Ascending aorta (tissue), 2 donors: ENCODE data around the gene ARVCF. TPM values are rescaled to one million over a fixed set of nuclear protein-coding genes. Genes with fewer than 3 reads are reported as not detected.

ENCODE experiments used
- DNase-seq, 2 donors: peaks; one replicate each; pipeline ENCODE4 v3.0.0-alpha.2; 2019; ENCODE audit warnings: low spot score in 2 of 2
- H3K27ac ChIP-seq, 2 donors: fragments of 200-600 bp; sonication (generic); one replicate each; pipeline ENCODE4 v1.5.1; 2016 to 2017; ENCODE audit warnings: mild to moderate bottlenecking in 1 of 2
- H3K27me3 ChIP-seq: fragments of 200-600 bp; sonication (generic); one replicate; pipeline ENCODE4 v1.5.1; 2017
- H3K36me3 ChIP-seq, 2 donors: fragments of 200-600 bp; sonication (generic); one replicate each; pipeline ENCODE4 v1.5.1; 2016
- H3K4me1 ChIP-seq, 2 donors: fragments of 200-600 bp; sonication (generic); one replicate each; pipeline ENCODE4 v1.5.1; 2016 to 2017; ENCODE audit warnings: mild to moderate bottlenecking in 1 of 2
- H3K4me3 ChIP-seq, 2 donors: fragments of 200-600 bp; sonication (generic); one replicate each; pipeline ENCODE4 v1.5.1; 2016 to 2017; ENCODE audit warnings: mild to moderate bottlenecking in 1 of 2
- H3K9me3 ChIP-seq, 2 donors: fragments of 200-600 bp; sonication (generic); one replicate each; pipeline ENCODE4 v1.5.1; 2016
- intact Hi-C: fragments of 100-400 bp; cut with DNase I; formaldehyde crosslinking; loops from one replicate; pipeline ENCODE4 v1.15.1; 2023
- total RNA-seq: library from RNA; depleted of rRNA; stranded (reverse); fragments of >200 nt; gene quantifications from one replicate; pipeline ENCODE4 v1.1.0, GENCODE V29; 2016
- TF ChIP-seq, protein P1 (sequence below), 3 experiments: fragments of 200-600 bp in 2 of 3; fragments of 450-650 bp in 1 of 3; sonication (generic) in 2 of 3; IDR thresholded peaks; one replicate each; pipeline ENCODE4 v1.5.1; 2016 to 2019; ENCODE audit warnings: antibody characterized with exemption in 3 of 3, mild to moderate bottlenecking in 1 of 3, moderate library complexity in 1 of 3

ARVCF gene
- total RNA-seq, 1 donor from 2014 or later: 252 TPM

DNA sequence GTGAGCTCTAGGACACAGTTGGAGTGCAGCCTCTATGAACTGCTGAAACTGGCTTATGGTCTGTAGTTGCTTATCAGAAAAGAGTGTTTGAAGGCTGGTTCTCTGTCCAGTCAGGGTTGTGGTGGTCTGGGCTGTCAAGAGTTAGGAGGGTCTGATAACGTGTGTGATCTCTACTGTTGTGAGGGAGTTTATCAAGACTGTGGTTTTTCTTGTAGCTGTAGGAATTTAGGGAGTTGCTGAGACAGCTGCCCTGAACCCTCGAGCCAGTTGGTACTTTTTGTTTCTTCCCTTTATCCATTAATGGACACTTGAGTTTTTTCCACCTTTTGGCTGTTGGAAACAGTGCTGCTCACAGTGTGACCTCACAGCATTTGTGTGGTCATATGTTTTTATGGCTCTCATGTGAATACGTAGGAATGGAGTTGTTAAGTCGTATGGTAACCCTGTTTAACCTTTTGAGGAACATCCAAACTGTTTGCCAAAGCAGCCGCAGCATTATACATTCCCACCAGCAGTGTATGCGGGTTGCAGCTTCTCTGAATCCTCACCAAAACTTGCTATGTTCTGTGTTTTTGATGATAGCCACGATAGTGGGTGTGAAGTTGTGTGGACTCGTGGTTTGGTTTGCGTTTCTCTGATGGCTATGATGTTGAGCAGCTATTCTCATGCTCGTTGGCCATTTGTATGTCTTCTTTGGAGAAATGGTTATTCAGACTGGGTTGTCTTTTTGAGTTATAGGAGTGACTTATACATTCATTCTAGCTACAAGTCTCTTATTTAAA lies 42.6 kb upstream of the ARVCF start:
- H3K4me3 ChIP-seq: no peak overlapping the region
- no peak overlapping the region for H3K27ac ChIP-seq
- TF ChIP-seq, protein P1, sequence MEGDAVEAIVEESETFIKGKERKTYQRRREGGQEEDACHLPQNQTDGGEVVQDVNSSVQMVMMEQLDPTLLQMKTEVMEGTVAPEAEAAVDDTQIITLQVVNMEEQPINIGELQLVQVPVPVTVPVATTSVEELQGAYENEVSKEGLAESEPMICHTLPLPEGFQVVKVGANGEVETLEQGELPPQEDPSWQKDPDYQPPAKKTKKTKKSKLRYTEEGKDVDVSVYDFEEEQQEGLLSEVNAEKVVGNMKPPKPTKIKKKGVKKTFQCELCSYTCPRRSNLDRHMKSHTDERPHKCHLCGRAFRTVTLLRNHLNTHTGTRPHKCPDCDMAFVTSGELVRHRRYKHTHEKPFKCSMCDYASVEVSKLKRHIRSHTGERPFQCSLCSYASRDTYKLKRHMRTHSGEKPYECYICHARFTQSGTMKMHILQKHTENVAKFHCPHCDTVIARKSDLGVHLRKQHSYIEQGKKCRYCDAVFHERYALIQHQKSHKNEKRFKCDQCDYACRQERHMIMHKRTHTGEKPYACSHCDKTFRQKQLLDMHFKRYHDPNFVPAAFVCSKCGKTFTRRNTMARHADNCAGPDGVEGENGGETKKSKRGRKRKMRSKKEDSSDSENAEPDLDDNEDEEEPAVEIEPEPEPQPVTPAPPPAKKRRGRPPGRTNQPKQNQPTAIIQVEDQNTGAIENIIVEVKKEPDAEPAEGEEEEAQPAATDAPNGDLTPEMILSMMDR (IDR thresholded peaks at IDR 0.05): no peak
- no peaks in the 10 kb centered on the region for H3K27me3 ChIP-seq
- intact Hi-C loops: no loop called here
- DNase-seq: no peak
- no peaks in the 10 kb centered on the region for H3K4me1 ChIP-seq
- H3K9me3 ChIP-seq: no peaks in the 10 kb centered on the region
- H3K36me3 ChIP-seq: peaks cover 46 to 74% of the 10 kb centered on the region in 2 donors

DNA sequence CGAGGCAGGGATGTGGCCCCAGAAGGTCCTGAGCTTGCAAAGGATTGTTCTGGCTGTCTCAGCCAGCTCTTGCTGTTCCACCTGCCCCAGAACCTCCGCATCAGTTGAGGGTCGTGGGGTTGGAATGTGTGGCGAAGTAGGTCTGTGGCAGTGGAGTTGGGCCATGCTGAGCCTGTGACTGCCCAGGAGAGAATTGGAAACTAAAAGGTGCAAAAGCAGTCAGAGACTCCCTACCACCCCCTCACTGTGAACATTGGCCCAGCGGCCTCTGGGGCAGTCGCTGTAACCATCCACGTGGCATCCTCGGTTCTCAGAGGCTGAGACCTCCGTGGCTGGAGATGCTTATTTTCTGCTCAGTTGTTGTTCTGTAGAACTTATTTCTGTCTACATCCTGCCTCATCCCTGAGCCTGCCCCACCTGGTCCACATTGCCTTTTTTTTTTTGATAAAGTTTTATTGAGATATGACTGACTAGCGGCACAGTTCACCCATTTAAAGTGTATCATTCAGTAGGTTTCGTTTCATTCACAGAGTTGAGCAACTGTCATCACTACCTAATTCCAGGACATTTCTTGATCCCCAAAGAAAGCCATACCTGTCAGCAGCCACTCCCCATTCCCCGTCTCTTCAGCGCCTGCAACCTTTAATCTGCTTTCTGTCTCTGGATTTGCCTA lies 41.1 kb upstream of the ARVCF start:
- no peaks in the 10 kb centered on the region for H3K27me3 ChIP-seq
- no peak overlapping the region for H3K4me3 ChIP-seq
- no peaks in the 10 kb centered on the region for H3K9me3 ChIP-seq
- intact Hi-C loops: no loop called here
- H3K36me3 ChIP-seq: peaks cover 46 to 74% of the 10 kb centered on the region in 2 donors
- H3K4me1 ChIP-seq: no peaks in the 10 kb centered on the region
- H3K27ac ChIP-seq: no peak overlapping the region
- TF ChIP-seq, protein P1 (IDR thresholded peaks at IDR 0.05): no peak
- no peak for DNase-seq

DNA sequence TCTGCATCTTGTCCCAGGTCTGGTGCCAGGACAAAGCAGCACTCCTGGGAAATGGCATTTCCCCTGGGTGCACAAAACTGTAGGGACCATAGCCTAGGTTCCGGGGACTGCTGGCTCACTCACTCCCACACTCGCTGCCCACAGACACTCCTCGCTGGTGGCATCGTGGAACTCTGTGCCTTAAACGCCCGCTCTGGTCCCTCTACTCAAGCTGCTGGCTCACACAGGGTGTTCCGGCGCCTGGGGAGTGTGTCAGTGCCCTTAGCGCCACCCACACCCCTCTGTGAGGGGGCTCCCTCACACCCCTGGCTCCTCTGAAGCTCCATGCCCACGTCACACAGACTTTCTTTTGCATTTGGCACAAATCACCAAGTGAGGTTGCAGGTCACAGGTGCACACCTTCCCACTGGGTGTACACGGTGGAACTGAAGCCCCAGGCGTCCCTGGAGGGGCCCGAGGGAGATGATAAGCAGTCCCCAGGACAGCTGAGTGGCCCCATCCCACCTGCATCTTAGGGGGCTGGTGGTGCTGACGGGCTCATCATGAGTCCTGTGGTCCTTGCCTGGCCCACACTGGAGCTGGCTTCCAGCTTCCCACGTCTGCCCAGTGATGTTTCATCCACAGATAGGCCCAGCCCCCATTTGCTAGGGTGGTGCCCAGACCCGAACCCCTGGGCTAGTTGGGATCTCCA lies 40.2 kb upstream of the ARVCF start:
- no peak overlapping the region for H3K27ac ChIP-seq
- H3K36me3 ChIP-seq: peaks cover 41 to 73% of the 10 kb centered on the region in 2 donors
- no peak overlapping the region for H3K4me3 ChIP-seq
- no peaks in the 10 kb centered on the region for H3K4me1 ChIP-seq
- TF ChIP-seq, protein P1 (IDR thresholded peaks at IDR 0.05): no peak
- intact Hi-C loops: no loop called here
- H3K27me3 ChIP-seq: no peaks in the 10 kb centered on the region
- H3K9me3 ChIP-seq: no peaks in the 10 kb centered on the region
- DNase-seq: no peak

DNA sequence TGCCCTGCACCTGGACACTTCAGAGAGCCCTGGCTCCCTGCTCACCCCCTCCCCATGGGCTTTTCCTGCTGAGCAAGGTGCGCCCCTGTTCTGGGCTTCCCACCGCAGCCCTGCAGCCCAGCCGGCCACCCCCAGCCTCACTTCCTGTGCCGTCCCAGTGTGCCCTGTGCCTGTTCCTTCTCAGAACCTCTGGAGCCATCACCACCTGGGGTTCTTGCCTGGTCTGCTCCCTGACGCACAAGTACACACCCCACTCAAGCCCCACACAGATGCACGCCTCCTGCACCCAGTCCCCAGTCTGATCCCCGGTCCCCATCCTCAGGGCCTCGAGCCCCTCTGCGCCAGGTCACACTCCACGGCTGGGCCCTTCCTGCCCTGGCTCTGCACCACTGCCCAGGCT lies 39.5 kb upstream of the ARVCF start:
- TF ChIP-seq, protein P1 (IDR thresholded peaks at IDR 0.05): no peak
- no peak for DNase-seq
- H3K36me3 ChIP-seq: peaks cover 40 to 72% of the 10 kb centered on the region in 2 donors
- no peaks in the 10 kb centered on the region for H3K9me3 ChIP-seq
- no peaks in the 10 kb centered on the region for H3K27me3 ChIP-seq
- H3K4me1 ChIP-seq: no peaks in the 10 kb centered on the region
- H3K4me3 ChIP-seq: no peak overlapping the region
- H3K27ac ChIP-seq: no peak overlapping the region
- intact Hi-C loops: no loop called here

DNA sequence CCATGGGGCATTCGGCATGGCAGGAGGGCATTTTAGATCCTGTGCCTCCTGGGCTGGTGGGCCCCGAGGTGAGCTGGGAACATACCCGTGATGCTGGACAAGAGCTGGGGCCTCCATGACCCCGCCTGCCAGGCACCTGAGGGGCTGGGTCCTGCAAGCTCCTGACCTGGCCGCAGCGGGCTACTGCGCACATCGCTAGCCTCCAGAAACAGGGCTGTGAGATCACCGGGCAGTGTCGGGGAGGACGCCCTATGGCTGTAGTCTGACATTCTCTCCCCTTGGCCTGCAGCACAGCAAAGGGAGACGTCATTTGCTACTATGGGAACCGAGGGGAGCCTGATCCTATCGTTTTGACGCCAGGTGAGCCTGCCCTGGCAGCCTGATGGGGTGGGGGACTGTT lies 39.0 kb upstream of the ARVCF start:
- no peak for DNase-seq
- TF ChIP-seq, protein P1 (IDR thresholded peaks at IDR 0.05): no peak
- H3K27ac ChIP-seq: no peak overlapping the region
- H3K4me1 ChIP-seq: no peaks in the 10 kb centered on the region
- H3K4me3 ChIP-seq: no peak overlapping the region
- intact Hi-C loops: no loop called here
- no peaks in the 10 kb centered on the region for H3K9me3 ChIP-seq
- no peaks in the 10 kb centered on the region for H3K27me3 ChIP-seq
- H3K36me3 ChIP-seq: peaks cover 40 to 71% of the 10 kb centered on the region in 2 donors
